ENCODE results near the gene CELA1. TPM values are rescaled to one million over a fixed set of nuclear protein-coding genes. Genes with fewer than 3 reads are reported as not detected.

Gene CELA1
- total RNA-seq, 1 experiment from 2014 or later: not detected

DNA sequence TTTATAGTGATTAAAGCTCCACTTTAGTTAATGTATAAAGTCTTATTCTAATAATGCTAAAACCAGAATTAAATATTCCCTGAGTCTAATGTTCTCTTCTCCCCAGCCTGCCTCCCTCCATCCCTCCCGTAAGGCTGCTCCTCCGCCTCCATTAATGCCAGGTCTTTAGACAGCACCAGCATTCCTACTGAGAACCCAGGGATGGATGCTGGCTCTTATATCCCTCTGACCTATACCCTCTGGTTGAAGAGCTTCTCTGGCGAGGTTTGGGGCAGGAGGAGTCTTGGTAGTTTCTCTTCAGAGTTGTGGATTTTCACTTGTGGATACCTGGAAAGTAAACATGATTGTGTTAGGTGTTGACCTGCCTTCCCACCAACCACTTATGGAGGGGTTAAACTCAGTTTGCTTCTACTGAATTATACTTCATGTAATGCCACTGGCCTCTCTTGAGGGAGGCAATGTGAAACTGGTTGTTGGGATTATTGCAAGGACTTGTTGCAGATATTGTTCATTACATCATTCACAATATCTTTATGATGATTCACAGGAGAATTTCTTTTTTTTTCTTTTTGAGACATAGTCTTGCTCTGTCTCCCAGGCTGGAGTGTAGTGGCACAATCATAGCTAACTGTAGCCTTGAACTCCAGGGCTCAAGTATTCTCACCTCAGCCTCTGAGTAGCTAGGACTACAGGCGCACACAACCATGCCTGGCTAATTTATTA lies 65.1 kb downstream of the CELA1 start:
- CTCF ChIA-PET: no interaction called here
- BruUV-seq (replicated peaks): no TSS peak
- no peaks in the 10 kb centered on the region for H3K9me3 ChIP-seq (ENCODE audit: low read depth, low read length, poor library complexity, severe bottlenecking)
- TF ChIP-seq EZH2 (IDR thresholded peaks at IDR 0.05; ENCODE audit: borderline replicate concordance, low read depth, low read length, poor library complexity, severe bottlenecking): no peak
- TF ChIP-seq, protein P1, sequence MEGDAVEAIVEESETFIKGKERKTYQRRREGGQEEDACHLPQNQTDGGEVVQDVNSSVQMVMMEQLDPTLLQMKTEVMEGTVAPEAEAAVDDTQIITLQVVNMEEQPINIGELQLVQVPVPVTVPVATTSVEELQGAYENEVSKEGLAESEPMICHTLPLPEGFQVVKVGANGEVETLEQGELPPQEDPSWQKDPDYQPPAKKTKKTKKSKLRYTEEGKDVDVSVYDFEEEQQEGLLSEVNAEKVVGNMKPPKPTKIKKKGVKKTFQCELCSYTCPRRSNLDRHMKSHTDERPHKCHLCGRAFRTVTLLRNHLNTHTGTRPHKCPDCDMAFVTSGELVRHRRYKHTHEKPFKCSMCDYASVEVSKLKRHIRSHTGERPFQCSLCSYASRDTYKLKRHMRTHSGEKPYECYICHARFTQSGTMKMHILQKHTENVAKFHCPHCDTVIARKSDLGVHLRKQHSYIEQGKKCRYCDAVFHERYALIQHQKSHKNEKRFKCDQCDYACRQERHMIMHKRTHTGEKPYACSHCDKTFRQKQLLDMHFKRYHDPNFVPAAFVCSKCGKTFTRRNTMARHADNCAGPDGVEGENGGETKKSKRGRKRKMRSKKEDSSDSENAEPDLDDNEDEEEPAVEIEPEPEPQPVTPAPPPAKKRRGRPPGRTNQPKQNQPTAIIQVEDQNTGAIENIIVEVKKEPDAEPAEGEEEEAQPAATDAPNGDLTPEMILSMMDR (conservative IDR thresholded peaks at IDR 0.05; ENCODE audit: low read depth, low read length): no peak
- no peaks in the 10 kb centered on the region for H3K36me3 ChIP-seq (ENCODE audit: insufficient read depth, low read length, poor library complexity, severe bottlenecking)
- POLR2A ChIA-PET (ENCODE audit: low non-redundant PET): no interaction called here
- no peak overlapping the region for H3K27ac ChIP-seq (ENCODE audit: low read depth, low read length, poor library complexity, severe bottlenecking)
- H3K27me3 ChIP-seq (replicated peaks; ENCODE audit: insufficient read depth, low read depth, low read length, poor library complexity): no peaks in the 10 kb centered on the region
- intact Hi-C loops (cut with micrococcal nuclease; ENCODE audit: unreplicated experiment): no loop called here
- no peak for DNase-seq (ENCODE audit: low spot score)
- no peaks in the 10 kb centered on the region for H3K4me1 ChIP-seq (ENCODE audit: insufficient read depth, low read length, poor library complexity, severe bottlenecking)
- H3K4me3 ChIP-seq (ENCODE audit: low read depth, low read length, poor library complexity, severe bottlenecking): no peak overlapping the region

Other genes with a start within 250 kb of the CELA1 start
- 46.1 and 49.2 TPM in 2 replicates for gene TFCP2, start 173.5 kb downstream of the CELA1 start, total RNA-seq (2021)
- gene POU6F1, start 128.6 kb downstream of the CELA1 start, total RNA-seq (2021): 13.5 and 13.6 TPM in 2 replicates
- gene DAZAP2, start 107.9 kb downstream of the CELA1 start, total RNA-seq (2021): 125 and 138 TPM in 2 replicates
- 25.2 and 26.5 TPM in 2 replicates for gene SMAGP, start 76.3 kb downstream of the CELA1 start, total RNA-seq (2021)
- not detected in 2 replicates for gene BIN2, start 22.5 kb downstream of the CELA1 start, total RNA-seq (2021)
- gene GALNT6, start 44.7 kb upstream of the CELA1 start, total RNA-seq (2021): 0.24 and 0.26 TPM in 2 replicates
- gene SLC4A8, start 78.2 kb upstream of the CELA1 start, total RNA-seq (2021): 0.73 and 1.1 TPM in 2 replicates
- gene SCN8A, start 244.6 kb upstream of the CELA1 start, total RNA-seq (2021): 5.4 and 5.5 TPM in 2 replicates